GM19463 (cell line): ENCODE measurements around the gene ATP8A2.

ENCODE experiments used
- ATAC-seq: cut with Tn5 transposase; IDR thresholded peaks from one replicate; pipeline ENCODE4 v1.9.1; 2021; ENCODE audit warnings: mild to moderate bottlenecking, moderate library complexity; ENCODE audit not compliant: unreplicated experiment

The ATP8A2 gene

DNA sequence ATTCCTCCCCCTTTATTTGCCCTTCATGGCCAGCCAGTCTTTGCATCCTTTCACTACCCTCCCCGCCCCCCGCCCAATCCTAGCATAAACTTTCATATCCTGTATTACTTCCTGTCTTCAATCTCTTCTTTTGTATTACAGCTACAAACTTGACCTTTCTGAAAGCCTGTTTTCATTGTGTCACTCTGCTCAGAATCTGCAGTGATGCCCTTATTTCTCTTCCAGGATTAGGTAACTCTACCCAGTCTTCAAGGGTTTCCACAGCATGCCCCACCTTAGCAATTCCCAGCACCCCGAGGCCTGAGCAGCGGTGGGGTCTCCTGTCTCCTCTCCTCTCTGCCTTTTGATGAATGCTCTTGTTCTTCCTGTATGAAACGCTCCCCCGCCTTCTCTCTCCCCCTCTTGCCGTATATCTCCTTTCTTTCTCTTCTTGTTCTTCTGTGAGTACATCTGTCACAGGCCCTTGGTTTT is 534.5 kb downstream of the ATP8A2 start:
- ATAC-seq = no peak

DNA sequence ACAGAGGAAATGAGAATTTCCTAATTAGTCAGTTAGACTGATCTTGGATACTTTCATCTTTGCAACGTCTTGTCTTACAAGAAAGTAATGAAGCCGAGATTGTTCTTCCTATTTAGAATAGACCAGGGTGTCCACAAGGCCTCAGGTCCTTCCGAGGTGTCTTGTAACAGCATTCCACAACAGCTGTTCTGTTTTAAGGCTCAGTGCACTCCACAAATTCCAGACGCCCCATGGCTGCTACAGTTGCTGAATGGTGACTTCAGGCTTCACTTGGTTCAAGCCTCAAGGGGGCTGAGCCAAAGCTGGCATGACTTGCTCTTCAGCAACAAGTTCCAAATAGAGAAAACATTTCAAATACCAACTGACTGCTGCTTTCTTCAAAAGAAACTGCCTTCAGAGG is 536.6 kb downstream of the ATP8A2 start:
- ATAC-seq = no peak

DNA sequence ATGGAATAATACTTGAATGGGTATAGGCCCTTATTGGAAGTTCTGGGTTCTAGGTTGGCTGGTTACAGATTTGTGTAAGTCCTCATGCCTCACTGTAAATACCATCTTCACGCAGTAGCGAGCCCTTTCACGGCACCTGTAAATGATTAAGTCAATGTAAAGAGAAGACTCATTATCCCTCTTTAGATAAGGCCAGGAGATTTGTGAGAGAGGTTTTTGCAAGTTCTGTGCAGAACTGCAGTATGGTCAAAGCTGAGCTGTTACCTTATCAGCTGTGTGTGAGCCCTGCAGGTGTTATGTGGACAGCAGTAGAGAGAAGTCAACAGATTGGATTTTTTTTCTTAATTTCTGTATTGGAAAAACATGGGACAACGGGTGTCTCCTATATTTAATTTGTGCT is 538.5 kb downstream of the ATP8A2 start:
- no peak for ATAC-seq

DNA sequence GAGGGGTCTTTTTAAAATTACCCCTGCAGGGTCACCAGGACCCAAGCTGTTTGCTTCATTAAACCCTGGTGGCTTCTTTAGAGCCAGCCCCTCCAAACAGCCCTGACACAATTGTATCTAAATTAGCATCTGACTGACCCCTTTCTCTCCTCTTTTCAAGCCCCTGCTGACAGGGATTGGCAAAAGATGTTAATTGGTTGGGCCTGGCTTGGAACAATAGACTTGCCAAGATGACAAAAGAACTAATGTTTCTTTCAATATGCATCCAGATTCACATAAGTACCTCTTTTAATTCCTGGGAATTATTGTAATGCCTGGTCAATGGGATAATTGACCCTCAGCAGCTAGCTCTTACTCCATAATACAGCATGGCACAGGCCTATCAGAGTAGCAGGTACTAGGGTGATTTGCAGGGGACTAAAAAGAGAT is 539.2 kb downstream of the ATP8A2 start:
- no peak for ATAC-seq

DNA sequence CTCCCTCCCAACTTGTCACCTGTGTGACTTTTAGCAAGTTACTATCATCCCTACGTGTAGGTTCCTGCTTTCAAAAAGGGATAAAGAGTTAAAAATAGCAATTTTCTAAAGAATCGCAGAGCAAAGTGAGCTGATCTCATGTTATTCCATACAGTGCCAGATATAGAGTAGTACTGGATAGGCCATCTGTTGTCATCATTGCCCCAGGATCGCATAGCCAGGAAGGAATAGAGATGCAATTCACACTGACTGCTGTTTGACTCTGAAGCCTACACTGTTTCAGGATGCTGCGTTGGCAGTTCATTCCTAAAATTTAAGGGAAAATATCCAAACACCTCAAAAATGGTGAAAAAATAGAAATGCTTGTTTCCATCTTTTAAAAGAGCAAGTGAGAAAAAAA is 541.2 kb downstream of the ATP8A2 start:
- ATAC-seq = no peak

DNA sequence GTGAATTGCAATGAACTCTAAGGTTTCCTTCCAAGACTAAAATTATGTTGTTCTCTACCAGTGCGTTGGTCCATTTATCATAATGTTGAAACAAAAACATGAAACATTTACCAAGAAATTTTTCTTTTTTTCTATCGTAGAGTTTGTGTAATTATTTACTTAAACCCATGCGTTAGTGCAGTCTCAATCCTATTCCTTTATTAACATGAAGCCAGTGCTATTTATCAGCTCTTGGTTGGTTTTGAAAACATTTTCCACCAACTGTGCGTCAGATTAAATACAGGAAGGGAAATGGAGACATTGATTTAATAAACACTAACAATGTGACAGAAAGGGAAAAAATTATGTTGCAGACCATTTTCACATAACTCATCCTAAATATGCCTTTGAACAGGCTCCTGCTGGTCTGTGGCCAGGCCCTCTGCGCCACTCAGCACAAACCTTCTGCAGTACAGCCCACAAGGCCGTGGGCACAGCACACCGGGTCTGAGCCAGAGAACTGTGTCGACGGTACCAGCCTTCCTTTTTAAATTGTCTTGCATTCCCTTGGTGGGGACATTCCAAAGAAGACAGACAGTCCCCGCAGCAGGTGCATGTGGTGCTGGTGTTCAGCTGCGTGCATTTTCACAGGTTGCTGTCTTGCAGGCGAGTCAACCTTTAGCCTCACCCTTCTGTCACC is 544.2 kb downstream of the ATP8A2 start:
- ATAC-seq = no peak

DNA sequence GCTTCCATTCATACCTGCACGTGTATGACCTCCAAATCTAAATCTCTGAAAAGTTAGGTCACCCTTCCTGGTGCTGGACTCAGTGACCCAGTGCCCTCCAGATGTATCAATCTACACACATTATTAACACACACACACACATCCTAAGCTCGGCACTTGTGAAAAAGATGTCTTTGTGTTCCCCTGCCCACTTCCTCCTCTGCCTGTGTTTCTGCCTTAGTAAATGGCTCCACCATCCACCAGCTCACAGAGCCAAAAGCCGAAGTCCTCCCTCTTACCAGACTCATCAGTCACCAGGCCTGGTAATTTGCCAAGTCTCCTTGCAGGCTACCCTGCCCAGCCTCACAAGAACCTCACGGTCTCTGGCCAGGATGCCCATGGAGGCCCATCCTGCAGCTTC is 548.5 kb downstream of the ATP8A2 start:
- ATAC-seq = no peak

DNA sequence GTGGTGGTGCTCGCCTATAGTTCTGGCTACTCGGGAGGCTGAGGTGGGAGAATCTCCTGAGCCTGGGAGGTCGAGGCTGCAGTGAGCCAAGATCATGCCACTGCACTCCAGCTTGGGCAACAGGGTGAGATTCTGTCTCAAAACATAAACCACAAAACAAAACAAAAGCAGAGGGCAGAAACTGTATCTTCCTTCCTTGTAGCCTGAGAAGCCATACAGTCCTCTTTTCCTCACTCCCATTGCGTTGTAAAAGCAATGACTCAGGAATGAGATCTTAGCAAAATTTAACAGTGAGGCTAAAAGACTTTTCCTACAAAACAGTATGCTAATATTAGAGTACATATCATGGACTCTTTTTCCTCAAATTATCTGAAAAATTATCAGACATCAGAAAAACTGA is 549.2 kb downstream of the ATP8A2 start:
- no peak for ATAC-seq

DNA sequence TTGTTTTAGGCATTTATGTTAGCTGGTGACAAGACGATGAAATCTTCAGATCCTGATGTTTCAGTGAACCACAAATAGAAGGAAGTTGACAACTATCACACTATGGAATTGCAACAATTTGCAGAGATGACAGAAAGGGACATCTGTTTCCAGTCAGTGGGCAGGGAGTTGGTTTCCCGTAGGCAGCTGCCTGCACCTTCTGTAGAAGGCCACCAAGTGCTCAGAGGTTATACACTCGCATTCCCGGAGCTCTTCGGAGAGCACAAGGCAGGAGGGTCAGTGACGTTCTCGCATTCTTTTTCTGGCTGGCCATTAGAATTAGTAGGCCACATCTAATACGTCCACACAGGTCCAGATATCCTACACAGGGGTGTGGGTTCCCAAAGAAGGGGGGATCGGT is 550.6 kb downstream of the ATP8A2 start:
- ATAC-seq = no peak

DNA sequence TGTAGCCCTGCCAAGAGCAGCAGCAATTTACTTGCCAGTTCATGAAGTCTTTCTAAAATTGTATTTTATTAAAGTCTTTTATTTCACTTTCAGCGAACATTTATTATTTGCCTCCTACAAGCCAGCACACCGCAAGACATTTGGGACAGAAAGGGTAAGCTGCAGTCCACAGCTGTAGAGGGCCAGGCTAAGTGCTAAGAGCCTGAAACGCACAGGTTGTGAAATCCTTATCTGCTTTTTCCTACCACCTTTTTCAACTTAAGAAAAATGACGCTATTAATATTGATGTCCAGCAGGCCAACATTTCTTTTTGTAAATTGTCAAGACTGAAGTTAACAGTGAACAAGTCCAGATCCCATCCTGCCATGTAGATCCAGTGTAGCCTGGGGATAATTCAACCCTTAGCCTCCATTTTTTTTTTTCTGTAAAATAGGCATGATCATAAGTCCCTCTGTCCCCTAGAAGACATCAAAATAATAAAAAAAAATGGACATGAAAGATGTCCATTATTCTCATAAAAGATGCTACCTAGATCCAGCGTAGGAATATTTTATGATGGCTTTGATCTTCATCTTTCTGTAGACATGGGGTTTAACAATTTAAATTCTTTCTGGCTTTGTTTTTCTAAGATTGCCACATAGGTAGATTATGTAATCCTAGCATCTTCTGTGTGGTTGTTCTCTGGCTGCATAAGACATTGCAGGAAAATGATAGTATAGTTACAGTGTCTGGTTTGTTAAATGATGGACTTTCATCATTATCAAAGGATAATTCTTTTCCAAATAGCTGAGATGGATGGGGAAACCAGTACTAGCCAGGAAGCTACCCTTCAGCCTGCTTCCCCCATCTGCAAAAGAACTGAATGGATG is 551.7 kb downstream of the ATP8A2 start:
- ATAC-seq = no peak

DNA sequence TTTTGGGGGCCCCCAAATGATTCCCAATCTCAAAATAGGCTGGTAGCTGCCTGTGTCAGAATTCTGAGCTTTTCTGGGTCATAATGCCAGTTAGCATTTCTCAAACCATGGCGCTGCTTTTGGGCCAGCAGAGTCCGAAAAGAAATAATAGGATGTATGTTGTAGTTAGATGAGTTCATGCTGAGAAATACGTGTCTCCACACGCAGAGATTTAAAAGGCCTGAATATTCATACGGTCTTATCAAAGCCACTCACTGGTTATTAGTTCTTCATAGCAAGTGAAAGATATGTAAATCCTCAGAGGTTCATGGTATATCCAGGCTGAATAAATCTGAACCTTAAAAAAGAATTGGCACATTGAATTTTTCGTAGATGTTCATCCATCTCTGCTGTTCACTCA is 555.6 kb downstream of the ATP8A2 start:
- ATAC-seq = no peak

DNA sequence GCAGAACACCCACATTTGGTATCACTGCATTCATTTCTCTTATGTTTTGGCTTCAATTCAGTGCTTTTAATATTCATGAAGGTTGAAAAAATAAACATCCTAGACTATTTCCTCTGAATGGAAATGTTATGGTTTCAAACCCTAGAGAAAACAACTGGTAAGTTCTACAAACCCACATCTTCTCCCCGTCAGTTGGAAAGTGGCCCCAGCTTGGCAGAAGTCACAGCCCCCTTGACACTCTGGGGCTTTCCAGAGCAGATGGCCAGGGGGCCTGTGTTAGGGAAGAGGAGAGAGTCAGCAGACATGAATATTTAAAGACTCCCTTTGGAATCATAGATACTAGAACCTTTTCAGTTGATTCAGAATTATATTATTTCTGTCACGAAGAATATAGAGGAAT is 556.2 kb downstream of the ATP8A2 start:
- no peak for ATAC-seq

DNA sequence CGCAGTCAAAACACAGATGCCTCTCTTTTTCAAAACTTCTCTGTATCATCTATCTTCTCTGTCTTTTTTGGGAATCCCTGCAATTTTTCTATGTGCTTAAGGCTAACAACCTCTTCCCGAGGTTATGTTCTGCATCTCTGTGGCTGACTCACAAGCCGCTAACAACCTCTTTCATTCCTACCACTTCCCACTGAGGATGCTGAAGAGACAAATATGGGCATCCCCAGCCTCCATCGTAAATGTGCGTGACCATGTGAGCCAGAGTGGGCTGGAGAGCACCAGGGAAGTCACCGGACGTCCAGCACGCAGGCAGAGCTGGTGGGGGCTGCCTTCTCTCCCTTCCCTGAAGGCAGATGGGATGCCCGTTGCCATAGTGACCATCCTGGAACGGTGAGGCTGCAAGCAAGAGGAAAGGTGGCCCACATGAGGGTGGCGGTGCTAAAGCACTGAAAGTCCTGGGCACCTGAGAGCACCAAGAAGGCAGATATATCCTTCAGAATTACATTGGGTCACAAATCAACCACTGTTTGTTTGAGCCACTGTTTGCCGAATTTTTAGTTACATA is 557.2 kb downstream of the ATP8A2 start:
- ATAC-seq = no peak

DNA sequence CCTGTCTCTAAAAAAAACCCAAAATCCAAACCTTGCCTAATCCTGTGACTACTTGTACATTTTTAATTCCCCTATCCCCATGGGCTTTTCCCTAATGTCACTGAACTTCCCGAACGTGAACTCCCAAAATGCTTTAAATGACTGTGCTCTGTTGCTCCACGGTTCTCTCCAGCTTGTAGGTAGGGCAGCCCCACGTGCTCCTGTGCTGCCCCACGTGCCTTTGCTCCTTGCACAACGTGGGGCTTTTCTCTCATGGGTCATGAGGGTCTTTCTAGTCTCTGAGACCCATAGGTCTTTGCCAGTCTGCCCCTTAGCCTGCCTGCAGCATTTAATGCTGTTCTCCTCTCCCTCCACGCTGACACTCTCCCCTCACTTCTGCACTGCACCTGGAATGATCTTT is 558.0 kb downstream of the ATP8A2 start:
- ATAC-seq = no peak

DNA sequence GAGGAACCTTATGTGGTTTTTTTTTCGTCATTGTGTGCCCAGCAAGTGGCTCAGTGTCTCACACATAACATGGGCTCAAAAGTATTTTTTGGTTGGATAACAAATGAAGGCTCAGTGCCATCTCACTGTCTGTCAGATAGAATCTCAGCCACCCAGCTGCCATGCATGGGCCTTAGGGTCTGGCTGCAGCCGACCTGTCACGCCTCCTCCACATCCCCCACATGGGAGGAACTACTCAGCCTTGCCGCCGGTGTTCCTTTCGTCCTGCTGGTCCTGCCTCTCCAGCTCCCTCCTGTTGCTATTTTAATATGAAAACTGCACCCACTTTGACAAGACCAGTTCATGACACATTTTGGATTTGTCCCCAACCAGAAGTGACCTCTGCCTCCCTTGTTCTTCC is 558.9 kb downstream of the ATP8A2 start:
- no peak for ATAC-seq

DNA sequence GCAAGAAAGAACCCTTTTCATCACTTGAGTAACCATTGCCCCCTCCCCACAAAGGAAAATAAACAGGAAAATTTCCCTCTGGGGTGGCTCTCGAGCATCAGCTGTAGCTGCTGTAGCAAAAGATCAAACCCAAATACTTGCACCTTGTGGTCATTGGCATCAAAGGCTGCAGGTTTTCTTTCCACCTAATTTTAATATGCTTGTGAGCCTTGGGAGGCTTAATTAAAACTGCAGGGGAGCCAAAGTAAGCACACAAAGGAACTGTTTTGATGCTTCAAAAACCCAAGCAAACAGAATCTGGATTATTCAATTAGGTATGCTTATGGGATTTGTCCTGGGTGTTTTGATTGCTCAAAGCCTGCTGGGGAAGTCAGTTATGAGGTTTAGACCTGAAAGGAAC is 560.6 kb downstream of the ATP8A2 start:
- no peak for ATAC-seq

DNA sequence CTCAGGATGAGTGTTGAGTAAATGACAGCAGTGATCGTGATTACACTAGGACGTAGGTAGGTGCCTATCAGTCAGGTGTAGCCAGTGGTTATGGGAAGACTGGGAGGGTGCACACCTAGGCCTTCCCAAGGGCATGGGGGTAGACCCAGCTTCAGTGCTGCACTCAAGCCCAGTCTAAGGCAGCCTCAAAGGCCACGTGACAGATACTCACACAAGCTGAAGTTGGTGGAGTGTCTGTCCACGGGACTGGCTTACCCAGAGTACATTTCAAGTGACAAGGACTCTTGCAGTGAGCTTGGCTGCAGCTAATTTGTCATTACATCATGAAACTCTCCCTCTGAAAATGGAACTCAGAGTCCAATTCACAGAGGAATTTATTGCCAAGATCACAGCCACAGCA is 561.7 kb downstream of the ATP8A2 start:
- no peak for ATAC-seq

DNA sequence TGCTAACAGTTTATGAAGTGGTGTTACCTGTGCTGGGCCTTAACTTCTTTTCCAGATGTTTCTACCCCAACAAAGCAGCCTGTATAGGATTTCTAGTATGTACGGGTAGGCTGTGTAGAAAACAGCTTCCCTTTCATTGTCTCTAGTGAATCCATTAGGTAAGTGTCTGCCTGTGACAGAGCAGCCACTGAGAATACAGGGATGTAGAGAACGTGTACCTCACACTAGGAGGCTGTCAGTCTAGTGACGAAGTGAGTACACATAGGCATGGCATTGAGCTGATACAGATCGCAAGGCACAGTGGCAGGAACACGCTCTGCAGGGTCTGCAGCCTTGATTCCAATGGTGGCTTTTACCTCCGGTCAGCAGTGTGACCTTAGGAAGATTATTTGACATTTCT is 562.4 kb downstream of the ATP8A2 start:
- ATAC-seq = no peak

DNA sequence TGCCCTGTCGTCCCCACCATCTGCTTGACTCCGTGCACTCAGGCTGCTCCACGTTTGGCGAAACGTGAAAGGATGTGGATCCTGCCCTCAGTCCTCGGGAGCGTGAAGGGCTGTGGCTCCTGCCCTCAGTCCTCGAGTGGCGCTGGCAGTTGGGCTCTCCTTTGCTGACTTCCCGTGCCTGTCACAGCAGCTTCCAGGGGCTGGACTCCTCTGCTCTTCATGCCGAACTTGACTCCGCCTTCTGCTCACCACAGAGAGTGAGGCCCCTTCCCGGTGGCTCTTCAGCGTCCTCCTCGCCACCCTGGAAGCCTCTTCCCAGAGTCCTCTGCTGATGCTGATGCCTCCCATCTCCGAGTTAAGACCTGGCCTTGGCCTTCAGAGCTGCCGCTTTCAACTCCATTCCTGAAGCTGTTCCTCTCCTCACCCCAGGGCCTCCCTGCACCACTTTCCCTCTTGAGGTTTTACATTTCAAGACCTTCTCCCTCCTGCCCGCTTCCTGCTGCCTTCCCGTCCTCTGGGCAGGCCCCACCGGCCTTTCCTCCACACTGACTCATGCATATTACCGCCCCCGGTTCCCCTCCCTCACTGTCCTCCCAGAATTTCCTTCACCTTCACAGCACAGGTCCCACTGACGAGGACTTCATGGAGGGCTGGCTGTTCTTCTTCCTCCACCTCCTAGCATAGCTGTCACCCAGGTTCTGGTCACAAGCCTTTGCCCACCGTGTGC is 568.4 kb downstream of the ATP8A2 start:
- no peak for ATAC-seq

DNA sequence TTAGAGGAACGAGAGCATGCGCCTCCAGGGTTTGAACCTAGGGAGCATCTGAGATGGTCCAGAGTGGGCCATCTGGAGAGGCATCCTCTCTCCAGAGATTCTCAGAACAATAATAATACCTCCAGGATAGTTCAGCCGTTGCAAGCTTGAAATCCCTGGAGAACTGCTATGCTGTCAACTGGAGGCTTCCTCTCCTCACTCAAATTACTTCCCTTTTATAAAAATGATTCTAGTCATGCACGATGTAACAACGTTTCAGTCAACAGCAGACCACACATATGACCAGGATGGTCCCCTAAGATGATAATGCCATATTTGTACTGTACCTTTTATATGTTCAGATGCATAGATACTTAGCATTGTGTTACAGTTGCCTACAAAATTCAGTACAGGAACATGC is 571.3 kb downstream of the ATP8A2 start:
- no peak for ATAC-seq

DNA sequence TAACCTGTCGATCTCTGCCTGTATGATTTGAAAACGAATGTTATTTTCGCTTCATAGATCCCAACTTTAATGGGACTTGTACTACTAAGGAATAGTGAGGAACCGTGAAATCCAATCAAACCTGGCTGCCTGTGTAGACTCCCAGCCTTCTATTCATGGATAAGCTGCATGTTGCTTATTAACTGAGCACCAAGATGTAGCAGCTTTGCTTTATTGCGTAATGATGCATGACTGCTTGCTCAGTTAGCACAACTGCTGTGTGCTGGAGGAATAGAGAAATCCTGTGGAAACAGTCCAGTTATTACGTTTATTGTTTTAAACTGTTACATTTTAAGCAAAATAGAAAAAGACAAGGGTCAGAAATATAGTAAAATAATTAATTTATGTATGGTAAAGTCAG is 571.9 kb downstream of the ATP8A2 start:
- ATAC-seq = no peak
